K562 (cell line): Measurements from ENCODE around the gene TTC4. TPM values are rescaled to one million over a fixed set of nuclear protein-coding genes. Genes with fewer than 3 reads are reported as not detected.
A peak's percentile ranks its signal among the peaks of the same experiment; 100 is the strongest.

Experiments
- CREM ChIP-seq: IDR thresholded peaks from 2 replicates; pipeline ENCODE4 v1.6.1; 2014; ENCODE audit warnings: antibody characterized with exemption, low read depth
- ELF1 ChIP-seq: fragments of 200-800 bp; sonication (Bioruptor generic); IDR thresholded peaks from 2 replicates; pipeline ENCODE4 v1.6.1; 2016; ENCODE audit warnings: missing genetic modification characterization, missing compliant biosample characterization
- NFIX ChIP-seq: fragments of 250-450 bp; sonication (Bioruptor Pico); IDR thresholded peaks from 2 replicates; pipeline ENCODE4 v1.4.0; 2020; ENCODE audit warnings: low read depth, mild to moderate bottlenecking, moderate library complexity
- PHTF2 ChIP-seq: fragments of 250-450 bp; sonication (Bioruptor Pico); IDR thresholded peaks from 2 replicates; pipeline ENCODE4 v1.5.0; 2021; ENCODE audit warnings: mild to moderate bottlenecking
- ZNF3 ChIP-seq: fragments of 250-450 bp; sonication (Bioruptor Pico); IDR thresholded peaks from 2 replicates; pipeline ENCODE4 v1.5.0; 2021; ENCODE audit warnings: mild to moderate bottlenecking, moderate library complexity
- ZNF830 ChIP-seq: fragments of 250-450 bp; sonication (Bioruptor Pico); IDR thresholded peaks from 2 replicates; pipeline ENCODE4 v1.5.0; 2021; ENCODE audit warnings: mild to moderate bottlenecking
- polyA plus RNA-seq, 8 experiments: library from polyadenylated mRNA; depleted of rRNA in 4 of 8; stranded (reverse) in 5 of 8; unstranded in 3 of 8; fragments of >200 nt; fragmentation: Nextera tagmentation in 2 of 8; fragmentation: Illumina TruSeq in 1 of 8; extraction: Ambion mirVana in 2 of 8; extraction: Trizol in 1 of 8; gene quantifications; 2 replicates each; pipeline versions ENCODE4 v1.2.1 to v1.2.3, GENCODE V29; 2011 to 2014; ENCODE audit warnings: inconsistent platforms in 1 of 8, missing spikeins in 1 of 8
- total RNA-seq, 7 experiments: library from RNA; depleted of rRNA in 6 of 7; stranded (reverse); fragments of >200 nt in 6 of 7; fragmentation: Illumina TruSeq in 2 of 7; extraction: Trizol in 2 of 7; gene quantifications; 2 replicates each; pipeline versions ENCODE4 v1.2.1 to v1.2.3, GENCODE V29; 2011 to 2021; ENCODE audit warnings: low replicate concordance in 1 of 7
- TF ChIP-seq, protein P1 (sequence below): fragments of 250-450 bp; sonication (Bioruptor Pico); IDR thresholded peaks from 2 replicates; pipeline ENCODE4 v1.8.0; 2022; ENCODE audit warnings: moderate library complexity, mild to moderate bottlenecking, inconsistent platforms
- TF ChIP-seq, protein P2 (sequence below), 2 experiments: fragments of 450-650 bp in 1 of 2; IDR thresholded peaks; 2 replicates each; pipeline ENCODE4 v1.6.1; 2011 to 2017; ENCODE audit warnings: low read depth in 2 of 2, antibody characterized with exemption in 1 of 2, borderline replicate concordance in 1 of 2, low read length in 1 of 2, mild to moderate bottlenecking in 1 of 2, mixed read lengths in 1 of 2; ENCODE audit not compliant: control insufficient read depth in 1 of 2
- TF ChIP-seq, protein P3 (sequence below), 2 experiments: fragments of 150-350 bp in 1 of 2; IDR thresholded peaks; 2 replicates each; pipeline ENCODE4 v1.6.1; 2012 to 2016; ENCODE audit warnings: low read depth in 2 of 2, low read length in 2 of 2, mild to moderate bottlenecking in 1 of 2, moderate library complexity in 1 of 2
- TF ChIP-seq, protein P4 (sequence below): fragments of 250-450 bp; sonication (Bioruptor Pico); IDR thresholded peaks from 2 replicates; pipeline ENCODE4 v1.8.0; 2021; ENCODE audit warnings: borderline replicate concordance, mild to moderate bottlenecking, moderate library complexity; ENCODE audit not compliant: poor library complexity, severe bottlenecking
- TF ChIP-seq, protein P5 (sequence below): fragments of 250-450 bp; sonication (Bioruptor Pico); IDR thresholded peaks from 2 replicates; pipeline ENCODE4 v1.9.0; 2021; ENCODE audit warnings: mild to moderate bottlenecking, inconsistent platforms

Gene TTC4
- total and polyA plus RNA-seq, 9 of the 15 experiments (the other 6 are each of a cell fraction or from before 2014, with no cell fraction given), result 36.3 to 111 (median 54.1) TPM

DNA sequence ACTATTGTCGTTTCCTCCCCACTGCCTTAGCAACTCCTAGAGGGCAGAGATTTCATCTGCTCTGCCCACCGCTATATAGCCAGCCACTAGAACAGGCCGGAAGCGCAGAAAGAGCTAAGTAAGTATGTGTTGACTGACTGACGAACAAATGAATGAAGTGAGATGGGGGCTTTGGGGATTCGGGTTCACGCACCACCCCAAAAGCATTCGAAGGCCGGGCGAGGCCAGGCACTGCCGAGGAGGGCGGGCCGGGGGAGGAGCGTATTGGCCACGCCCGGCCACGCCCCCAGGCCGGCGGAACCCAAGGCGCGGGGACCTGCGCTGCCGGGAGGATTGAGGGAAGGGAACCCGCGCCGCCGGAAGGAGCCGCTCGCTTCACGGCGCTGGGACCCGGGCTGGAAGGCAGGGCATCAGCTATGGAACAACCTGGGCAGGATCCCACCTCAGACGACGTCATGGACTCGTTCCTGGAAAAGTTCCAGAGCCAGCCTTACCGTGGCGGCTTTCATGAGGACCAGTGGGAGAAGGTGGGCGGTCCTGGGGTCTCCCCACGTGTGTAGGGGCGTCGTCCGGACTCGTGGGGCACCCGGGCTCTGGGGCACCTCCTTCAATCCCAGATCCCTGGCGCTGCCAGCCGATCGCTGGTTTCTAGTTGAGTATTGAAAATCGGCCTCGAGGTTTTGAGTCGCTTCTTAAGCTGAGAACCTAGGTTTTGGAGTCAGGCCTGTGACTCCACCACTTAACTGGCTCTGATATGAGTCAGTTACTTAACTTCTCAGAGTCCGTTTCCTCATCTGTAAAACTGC is at the start of gene TTC4 (continued):
- TF ChIP-seq ZNF3 (CRISPR knock-in tag) (no peak), ZNF830 (CRISPR knock-in tag) (peak; percentile 70; the same call in 1 of the 2 replicates), CREM (peak; percentile 84), ELF1 (tag) (peak; percentile 59; the same call in 1 of the 2 replicates), NFIX (no peak), PHTF2 (no peak)
- TF ChIP-seq, protein P1, sequence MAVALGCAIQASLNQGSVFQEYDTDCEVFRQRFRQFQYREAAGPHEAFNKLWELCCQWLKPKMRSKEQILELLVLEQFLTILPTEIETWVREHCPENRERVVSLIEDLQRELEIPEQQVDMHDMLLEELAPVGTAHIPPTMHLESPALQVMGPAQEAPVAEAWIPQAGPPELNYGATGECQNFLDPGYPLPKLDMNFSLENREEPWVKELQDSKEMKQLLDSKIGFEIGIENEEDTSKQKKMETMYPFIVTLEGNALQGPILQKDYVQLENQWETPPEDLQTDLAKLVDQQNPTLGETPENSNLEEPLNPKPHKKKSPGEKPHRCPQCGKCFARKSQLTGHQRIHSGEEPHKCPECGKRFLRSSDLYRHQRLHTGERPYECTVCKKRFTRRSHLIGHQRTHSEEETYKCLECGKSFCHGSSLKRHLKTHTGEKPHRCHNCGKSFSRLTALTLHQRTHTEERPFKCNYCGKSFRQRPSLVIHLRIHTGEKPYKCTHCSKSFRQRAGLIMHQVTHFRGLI (CRISPR knock-in tag), result no peak
- TF ChIP-seq, protein P2, sequence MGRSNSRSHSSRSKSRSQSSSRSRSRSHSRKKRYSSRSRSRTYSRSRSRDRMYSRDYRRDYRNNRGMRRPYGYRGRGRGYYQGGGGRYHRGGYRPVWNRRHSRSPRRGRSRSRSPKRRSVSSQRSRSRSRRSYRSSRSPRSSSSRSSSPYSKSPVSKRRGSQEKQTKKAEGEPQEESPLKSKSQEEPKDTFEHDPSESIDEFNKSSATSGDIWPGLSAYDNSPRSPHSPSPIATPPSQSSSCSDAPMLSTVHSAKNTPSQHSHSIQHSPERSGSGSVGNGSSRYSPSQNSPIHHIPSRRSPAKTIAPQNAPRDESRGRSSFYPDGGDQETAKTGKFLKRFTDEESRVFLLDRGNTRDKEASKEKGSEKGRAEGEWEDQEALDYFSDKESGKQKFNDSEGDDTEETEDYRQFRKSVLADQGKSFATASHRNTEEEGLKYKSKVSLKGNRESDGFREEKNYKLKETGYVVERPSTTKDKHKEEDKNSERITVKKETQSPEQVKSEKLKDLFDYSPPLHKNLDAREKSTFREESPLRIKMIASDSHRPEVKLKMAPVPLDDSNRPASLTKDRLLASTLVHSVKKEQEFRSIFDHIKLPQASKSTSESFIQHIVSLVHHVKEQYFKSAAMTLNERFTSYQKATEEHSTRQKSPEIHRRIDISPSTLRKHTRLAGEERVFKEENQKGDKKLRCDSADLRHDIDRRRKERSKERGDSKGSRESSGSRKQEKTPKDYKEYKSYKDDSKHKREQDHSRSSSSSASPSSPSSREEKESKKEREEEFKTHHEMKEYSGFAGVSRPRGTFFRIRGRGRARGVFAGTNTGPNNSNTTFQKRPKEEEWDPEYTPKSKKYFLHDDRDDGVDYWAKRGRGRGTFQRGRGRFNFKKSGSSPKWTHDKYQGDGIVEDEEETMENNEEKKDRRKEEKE (IDR thresholded peaks at IDR 0.05; ENCODE audit: borderline replicate concordance in 1 of 2, control insufficient read depth in 1 of 2, low read depth in 2 of 2, low read length in 1 of 2), result peak in 1 of 2 experiments; percentile 93; a peak in 2 of 4 replicates
- TF ChIP-seq, protein P3, sequence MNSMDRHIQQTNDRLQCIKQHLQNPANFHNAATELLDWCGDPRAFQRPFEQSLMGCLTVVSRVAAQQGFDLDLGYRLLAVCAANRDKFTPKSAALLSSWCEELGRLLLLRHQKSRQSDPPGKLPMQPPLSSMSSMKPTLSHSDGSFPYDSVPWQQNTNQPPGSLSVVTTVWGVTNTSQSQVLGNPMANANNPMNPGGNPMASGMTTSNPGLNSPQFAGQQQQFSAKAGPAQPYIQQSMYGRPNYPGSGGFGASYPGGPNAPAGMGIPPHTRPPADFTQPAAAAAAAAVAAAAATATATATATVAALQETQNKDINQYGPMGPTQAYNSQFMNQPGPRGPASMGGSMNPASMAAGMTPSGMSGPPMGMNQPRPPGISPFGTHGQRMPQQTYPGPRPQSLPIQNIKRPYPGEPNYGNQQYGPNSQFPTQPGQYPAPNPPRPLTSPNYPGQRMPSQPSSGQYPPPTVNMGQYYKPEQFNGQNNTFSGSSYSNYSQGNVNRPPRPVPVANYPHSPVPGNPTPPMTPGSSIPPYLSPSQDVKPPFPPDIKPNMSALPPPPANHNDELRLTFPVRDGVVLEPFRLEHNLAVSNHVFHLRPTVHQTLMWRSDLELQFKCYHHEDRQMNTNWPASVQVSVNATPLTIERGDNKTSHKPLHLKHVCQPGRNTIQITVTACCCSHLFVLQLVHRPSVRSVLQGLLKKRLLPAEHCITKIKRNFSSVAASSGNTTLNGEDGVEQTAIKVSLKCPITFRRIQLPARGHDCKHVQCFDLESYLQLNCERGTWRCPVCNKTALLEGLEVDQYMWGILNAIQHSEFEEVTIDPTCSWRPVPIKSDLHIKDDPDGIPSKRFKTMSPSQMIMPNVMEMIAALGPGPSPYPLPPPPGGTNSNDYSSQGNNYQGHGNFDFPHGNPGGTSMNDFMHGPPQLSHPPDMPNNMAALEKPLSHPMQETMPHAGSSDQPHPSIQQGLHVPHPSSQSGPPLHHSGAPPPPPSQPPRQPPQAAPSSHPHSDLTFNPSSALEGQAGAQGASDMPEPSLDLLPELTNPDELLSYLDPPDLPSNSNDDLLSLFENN (IDR thresholded peaks at IDR 0.05; ENCODE audit: low read depth in 2 of 2, low read length in 2 of 2), result peak in 1 of 2 experiments; percentile 78; a peak in 2 of 4 replicates
- TF ChIP-seq, protein P4, sequence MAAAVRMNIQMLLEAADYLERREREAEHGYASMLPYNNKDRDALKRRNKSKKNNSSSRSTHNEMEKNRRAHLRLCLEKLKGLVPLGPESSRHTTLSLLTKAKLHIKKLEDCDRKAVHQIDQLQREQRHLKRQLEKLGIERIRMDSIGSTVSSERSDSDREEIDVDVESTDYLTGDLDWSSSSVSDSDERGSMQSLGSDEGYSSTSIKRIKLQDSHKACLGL, result peak; percentile 77
- TF ChIP-seq, protein P5, sequence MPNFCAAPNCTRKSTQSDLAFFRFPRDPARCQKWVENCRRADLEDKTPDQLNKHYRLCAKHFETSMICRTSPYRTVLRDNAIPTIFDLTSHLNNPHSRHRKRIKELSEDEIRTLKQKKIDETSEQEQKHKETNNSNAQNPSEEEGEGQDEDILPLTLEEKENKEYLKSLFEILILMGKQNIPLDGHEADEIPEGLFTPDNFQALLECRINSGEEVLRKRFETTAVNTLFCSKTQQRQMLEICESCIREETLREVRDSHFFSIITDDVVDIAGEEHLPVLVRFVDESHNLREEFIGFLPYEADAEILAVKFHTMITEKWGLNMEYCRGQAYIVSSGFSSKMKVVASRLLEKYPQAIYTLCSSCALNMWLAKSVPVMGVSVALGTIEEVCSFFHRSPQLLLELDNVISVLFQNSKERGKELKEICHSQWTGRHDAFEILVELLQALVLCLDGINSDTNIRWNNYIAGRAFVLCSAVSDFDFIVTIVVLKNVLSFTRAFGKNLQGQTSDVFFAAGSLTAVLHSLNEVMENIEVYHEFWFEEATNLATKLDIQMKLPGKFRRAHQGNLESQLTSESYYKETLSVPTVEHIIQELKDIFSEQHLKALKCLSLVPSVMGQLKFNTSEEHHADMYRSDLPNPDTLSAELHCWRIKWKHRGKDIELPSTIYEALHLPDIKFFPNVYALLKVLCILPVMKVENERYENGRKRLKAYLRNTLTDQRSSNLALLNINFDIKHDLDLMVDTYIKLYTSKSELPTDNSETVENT (CRISPR knock-in tag), result peak; percentile 51; the same call in 1 of the 2 replicates
